HUES64 (cell line): Measurements from ENCODE around the gene KIAA0825.

ENCODE experiments used
- H3K27ac ChIP-seq: 2 replicates; pipeline ENCODE4 v1.7.0; 2013; ENCODE audit warnings: low read depth, low read length, inconsistent platforms
- H3K27me3 ChIP-seq: 2 replicates; pipeline ENCODE4 v1.6.1; 2013; ENCODE audit warnings: mild to moderate bottlenecking, low read length; ENCODE audit not compliant: insufficient read depth
- H3K36me3 ChIP-seq: 2 replicates; pipeline ENCODE4 v1.6.1; 2013; ENCODE audit warnings: mild to moderate bottlenecking, low read length; ENCODE audit not compliant: insufficient read depth
- H3K4me1 ChIP-seq: 2 replicates; pipeline ENCODE4 v1.6.1; 2013; ENCODE audit warnings: mild to moderate bottlenecking, low read length, moderate library complexity; ENCODE audit not compliant: insufficient read depth
- H3K4me3 ChIP-seq: 2 replicates; pipeline ENCODE4 v1.5.1; 2013; ENCODE audit warnings: mild to moderate bottlenecking, low read length, moderate library complexity
- H3K9ac ChIP-seq: 2 replicates; pipeline ENCODE4 v1.6.1; 2013; ENCODE audit warnings: mild to moderate bottlenecking, low read depth, low read length
- H3K9me3 ChIP-seq: 2 replicates; pipeline ENCODE4 v1.6.1; 2013; ENCODE audit warnings: low read depth, low read length; ENCODE audit not compliant: insufficient read depth
- WGBS: fragments of 150-250, 120-280 bp; methylation state at CpG from one replicate; pipeline ENCODE4 v1.1.7; 2013; ENCODE audit warnings: missing lambda C conversion rate; 5-methylcytosine and 5-hydroxymethylcytosine counted together

KIAA0825 gene

DNA sequence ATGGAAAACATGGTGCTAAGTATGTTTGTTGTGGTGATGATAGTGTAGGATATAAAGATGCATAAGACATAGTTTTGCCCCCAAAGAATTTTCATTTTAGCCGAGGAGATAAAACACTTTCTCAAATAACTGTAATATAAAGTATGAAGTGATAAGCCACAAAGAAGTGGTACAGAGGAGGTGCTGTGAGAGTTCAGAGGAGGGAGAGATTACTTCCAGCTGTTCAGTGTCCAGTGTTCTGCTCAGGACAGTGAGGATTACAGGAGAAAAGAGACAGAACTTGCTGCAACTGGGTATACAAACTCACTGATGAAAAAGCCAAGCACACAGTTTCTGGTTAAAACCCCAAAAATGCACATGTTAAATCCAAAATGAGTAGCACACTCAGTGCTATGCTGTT lies 309.3 kb downstream of the KIAA0825 start:
- H3K27ac ChIP-seq, result no peak overlapping the region
- H3K27me3 ChIP-seq, result no peaks in the 10 kb centered on the region
- peaks cover 4% of the 10 kb centered on the region; the same call in 1 of the 2 replicates for H3K4me1 ChIP-seq
- no peak overlapping the region for H3K4me3 ChIP-seq
- H3K9ac ChIP-seq, result no peak overlapping the region
- WGBS, result no CpG with 5 or more reads among the region's 1 CpG
- no peaks in the 10 kb centered on the region for H3K9me3 ChIP-seq
- peaks cover 3% of the 10 kb centered on the region; the same call in 1 of the 2 replicates for H3K36me3 ChIP-seq

DNA sequence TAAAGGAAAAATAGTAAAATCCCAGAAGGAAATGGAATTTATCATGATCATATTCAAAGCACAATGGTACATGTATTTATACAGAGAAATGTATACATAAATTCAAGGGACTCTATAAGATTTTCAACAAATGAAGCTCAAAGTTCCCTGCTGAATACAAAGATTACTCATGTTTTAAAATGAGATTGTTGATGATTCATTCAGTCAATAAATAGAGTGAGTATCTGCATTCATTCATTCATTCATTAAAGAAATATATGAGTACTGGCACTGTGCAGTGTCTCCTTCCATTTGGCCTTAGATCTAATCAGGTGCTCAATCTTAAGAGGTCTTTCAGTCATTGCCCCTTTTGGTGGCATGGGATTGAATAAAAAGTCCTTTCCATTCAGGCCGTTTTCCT lies 310.0 kb downstream of the KIAA0825 start:
- Histone ChIP-seq H3K27me3 (no peaks in the 10 kb centered on the region), H3K4me1 (peaks cover 4% of the 10 kb centered on the region; the same call in 1 of the 2 replicates), H3K9ac (no peak overlapping the region), H3K9me3 (no peaks in the 10 kb centered on the region), H3K36me3 (peaks cover 3% of the 10 kb centered on the region; the same call in 1 of the 2 replicates), H3K4me3 (no peak overlapping the region), H3K27ac (no peak overlapping the region)
- 96% methylated on average over 1 of the region's 1 CpG for WGBS

DNA sequence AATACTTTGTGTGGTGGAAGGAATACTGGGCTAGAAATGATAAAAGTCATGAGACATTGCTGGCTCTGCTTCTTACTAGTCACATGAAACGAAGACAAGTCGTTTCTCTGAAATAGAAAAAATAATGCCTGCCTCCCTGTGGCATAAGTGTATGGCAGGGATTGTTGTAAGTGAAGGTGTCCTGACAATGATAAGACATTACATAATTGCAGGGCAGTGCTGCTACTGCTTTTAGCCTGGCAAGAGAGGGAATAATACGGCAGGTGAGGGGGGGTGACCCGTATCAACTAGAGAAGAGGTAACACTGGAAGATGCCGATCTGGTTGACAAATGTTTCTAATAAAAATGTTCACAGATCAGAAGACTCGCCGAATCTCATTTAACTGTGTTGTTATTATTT lies 314.3 kb downstream of the KIAA0825 start:
- H3K4me3 ChIP-seq, result no peak overlapping the region
- H3K4me1 ChIP-seq, result no peaks in the 10 kb centered on the region; the same call in 1 of the 2 replicates
- H3K9ac ChIP-seq, result no peak overlapping the region
- no peak overlapping the region for H3K27ac ChIP-seq
- no peaks in the 10 kb centered on the region for H3K27me3 ChIP-seq
- 91% methylated on average over 7 of the region's 7 CpGs for WGBS
- no peaks in the 10 kb centered on the region for H3K9me3 ChIP-seq
- H3K36me3 ChIP-seq, result peaks cover 13% of the 10 kb centered on the region; the same call in 1 of the 2 replicates

DNA sequence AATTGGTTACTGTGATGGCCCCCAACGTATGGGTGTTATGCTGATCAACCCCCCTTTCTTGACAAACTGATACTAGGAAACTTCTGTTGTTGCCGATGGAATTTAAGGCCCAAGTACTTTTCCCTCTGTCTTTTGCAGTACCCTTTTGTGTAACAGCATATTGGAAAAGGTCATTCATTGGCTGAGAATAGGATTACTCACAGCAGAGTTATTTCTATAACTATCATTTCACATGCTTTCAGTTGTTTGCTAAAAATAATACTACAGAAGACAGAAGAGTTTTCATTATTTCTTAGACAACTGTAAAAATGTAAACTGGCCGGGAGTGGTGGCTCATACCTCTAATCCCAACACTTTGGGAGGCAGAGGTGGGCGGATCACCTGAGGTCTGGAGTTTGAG lies 329.5 kb downstream of the KIAA0825 start:
- H3K9me3 ChIP-seq, result peaks cover 5% of the 10 kb centered on the region; the same call in 1 of the 2 replicates
- H3K27ac ChIP-seq, result no peak overlapping the region
- H3K4me1 ChIP-seq, result peaks cover 8% of the 10 kb centered on the region; the same call in 1 of the 2 replicates
- no peak overlapping the region for H3K4me3 ChIP-seq
- no peaks in the 10 kb centered on the region for H3K27me3 ChIP-seq
- H3K9ac ChIP-seq, result no peak overlapping the region
- no peaks in the 10 kb centered on the region for H3K36me3 ChIP-seq
- 96% methylated on average over 4 of the region's 4 CpGs for WGBS

DNA sequence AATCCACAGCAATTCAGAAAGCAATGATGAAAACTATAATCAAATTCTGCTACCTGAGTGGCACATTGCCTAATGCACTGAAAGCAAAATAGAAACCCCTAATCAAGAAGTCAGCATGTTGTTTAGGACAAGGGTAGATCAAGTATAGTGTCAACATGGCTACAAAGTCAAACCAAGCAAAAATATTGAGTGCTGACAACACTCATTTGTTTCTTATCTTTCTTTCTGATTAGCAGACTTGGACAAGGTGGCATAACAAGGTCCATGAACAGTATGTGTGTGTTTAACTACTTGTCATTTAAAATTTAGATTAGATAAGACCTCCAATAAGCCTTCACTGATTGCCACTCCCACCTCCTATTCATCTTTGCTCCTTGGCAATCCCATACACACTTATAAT lies 332.4 kb downstream of the KIAA0825 start:
- no peaks in the 10 kb centered on the region for H3K9me3 ChIP-seq
- H3K4me1 ChIP-seq, result peaks cover 18% of the 10 kb centered on the region
- H3K36me3 ChIP-seq, result no peaks in the 10 kb centered on the region
- no peak overlapping the region for H3K27ac ChIP-seq
- no peaks in the 10 kb centered on the region for H3K27me3 ChIP-seq
- H3K9ac ChIP-seq, result no peak overlapping the region
- no peak overlapping the region for H3K4me3 ChIP-seq

DNA sequence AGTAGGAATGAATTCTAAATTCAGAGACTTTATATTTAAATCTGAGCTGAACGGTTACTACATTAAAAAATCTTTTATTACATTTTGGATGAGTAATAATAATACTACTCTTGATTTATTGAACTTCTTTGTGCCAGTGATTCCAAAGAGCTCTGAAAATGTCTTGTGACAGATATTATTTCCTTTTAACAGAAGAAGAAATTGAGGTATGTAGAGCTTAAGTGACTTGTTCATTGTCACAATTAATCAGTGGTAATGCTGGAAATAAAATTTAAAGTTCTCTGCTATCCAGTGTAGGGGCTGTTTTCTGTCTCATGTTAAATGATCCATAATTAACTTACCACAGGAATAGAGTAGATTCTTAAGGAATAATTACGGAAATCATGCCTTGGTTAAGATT lies 335.3 kb downstream of the KIAA0825 start:
- peaks cover 18% of the 10 kb centered on the region for H3K4me1 ChIP-seq
- H3K9me3 ChIP-seq, result no peaks in the 10 kb centered on the region
- no peak overlapping the region for H3K4me3 ChIP-seq
- H3K27me3 ChIP-seq, result no peaks in the 10 kb centered on the region
- no CpG with 5 or more reads among the region's 2 CpGs for WGBS
- H3K9ac ChIP-seq, result no peak overlapping the region
- no peaks in the 10 kb centered on the region for H3K36me3 ChIP-seq
- H3K27ac ChIP-seq, result no peak overlapping the region

DNA sequence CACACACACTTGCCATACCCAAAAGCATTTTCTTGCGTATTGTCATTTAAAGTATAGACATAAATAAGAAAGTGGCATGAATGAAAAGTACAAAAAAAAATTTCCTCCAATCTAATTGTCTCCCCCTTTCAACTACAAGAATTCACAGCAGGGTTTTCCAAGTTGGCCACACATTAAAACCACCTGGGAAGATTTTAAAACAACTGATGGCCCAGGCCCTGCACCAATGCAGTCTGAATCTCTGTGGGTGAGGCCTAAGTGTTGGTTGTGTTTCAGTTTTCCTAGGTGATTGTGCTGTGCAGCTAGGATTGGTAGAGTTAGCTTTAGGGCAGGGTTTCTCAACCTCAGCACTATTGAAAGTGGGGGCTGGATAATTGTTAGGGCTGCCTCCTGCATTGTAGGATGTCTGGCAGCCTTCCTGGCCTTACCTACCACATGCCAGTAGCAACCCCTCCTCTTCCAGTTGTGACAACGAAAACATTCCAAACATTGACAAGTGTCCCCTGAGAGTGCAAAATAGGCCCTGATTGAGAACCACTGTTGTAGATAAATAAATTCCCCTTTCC lies 337.1 kb downstream of the KIAA0825 start:
- no peaks in the 10 kb centered on the region; the same call in 1 of the 2 replicates for H3K36me3 ChIP-seq
- H3K4me1 ChIP-seq, result peaks cover 22% of the 10 kb centered on the region
- WGBS, result 72% methylated on average over 1 of the region's 2 CpGs
- H3K9ac ChIP-seq, result no peak overlapping the region
- no peaks in the 10 kb centered on the region for H3K9me3 ChIP-seq
- H3K4me3 ChIP-seq, result no peak overlapping the region
- 0 out of 2 replicates have a peak overlapping the region, but pooled peaks have one; percentile 12 for H3K27ac ChIP-seq
- no peaks in the 10 kb centered on the region for H3K27me3 ChIP-seq

DNA sequence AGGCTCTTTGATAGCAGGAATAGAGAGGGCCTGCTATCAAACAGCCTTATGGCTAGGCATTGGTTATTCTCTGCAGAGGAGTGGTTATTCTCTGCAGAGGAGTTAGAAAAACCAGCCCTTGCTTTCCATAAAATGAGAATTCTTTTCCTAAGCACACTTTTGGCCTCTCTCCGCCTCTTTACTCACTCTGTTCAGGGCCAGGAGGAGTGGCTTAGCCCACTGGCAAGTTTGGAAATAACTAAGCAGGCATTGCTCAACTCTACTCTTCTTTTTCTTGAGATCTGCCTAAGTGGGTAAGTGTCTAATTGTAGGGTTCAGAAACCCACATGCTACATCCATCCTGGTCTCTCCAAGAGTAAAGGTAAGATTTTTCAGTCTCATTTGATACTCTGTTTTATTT lies 341.7 kb downstream of the KIAA0825 start:
- Histone ChIP-seq H3K4me3 (no peak overlapping the region), H3K27ac (no peak overlapping the region), H3K9ac (no peak overlapping the region), H3K27me3 (no peaks in the 10 kb centered on the region), H3K9me3 (no peaks in the 10 kb centered on the region), H3K36me3 (no peaks in the 10 kb centered on the region; the same call in 1 of the 2 replicates), H3K4me1 (peaks cover 12% of the 10 kb centered on the region)
- 88% methylated on average over 1 of the region's 1 CpG for WGBS

DNA sequence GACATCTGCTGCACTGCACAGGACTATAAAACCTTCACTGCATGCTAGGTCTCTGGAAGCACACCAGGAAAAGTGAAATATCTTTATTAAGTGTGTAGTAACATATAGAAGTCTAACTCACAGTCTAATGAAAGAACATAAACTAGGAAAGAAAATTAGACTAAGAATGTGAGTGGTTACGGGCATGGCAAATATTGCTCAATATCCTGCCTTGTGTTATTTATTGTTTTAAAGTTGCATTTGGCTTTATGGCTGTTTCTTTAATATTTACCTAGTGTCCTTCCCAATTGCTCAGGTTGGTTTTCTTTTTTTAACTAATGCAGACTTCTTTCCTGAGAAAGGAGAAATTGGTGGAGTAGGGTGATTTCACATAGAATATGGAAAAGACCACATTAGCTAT lies 342.4 kb downstream of the KIAA0825 start:
- Histone ChIP-seq H3K27ac (no peak overlapping the region), H3K4me1 (peaks cover 5% of the 10 kb centered on the region; the same call in 1 of the 2 replicates), H3K27me3 (no peaks in the 10 kb centered on the region), H3K9ac (no peak overlapping the region), H3K4me3 (no peak overlapping the region), H3K36me3 (no peaks in the 10 kb centered on the region; the same call in 1 of the 2 replicates), H3K9me3 (no peaks in the 10 kb centered on the region)
- 87% methylated on average over 1 of the region's 1 CpG for WGBS

DNA sequence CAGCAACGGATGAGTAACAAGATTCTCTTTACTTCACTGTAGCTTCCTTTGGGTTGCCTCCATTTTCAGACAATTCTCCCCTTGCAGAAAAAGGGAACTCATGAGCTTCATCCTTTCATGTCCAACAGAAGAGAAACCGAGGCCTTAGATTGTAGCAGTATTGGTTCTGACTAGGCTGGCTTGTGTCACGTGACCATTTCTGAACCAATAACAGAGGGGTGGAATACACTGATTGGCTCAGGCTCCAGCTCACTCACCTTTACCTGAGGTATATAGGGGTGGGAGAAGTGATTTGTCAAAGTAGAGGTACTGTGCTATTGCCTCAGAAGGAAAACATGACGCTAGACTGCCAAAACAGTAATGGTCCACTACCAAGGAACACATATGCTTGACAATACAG lies 343.7 kb downstream of the KIAA0825 start:
- 88% methylated on average over 4 of the region's 4 CpGs for WGBS
- no peak overlapping the region for H3K4me3 ChIP-seq
- no peaks in the 10 kb centered on the region for H3K9me3 ChIP-seq
- H3K9ac ChIP-seq, result no peak overlapping the region
- H3K4me1 ChIP-seq, result 0 out of 2 replicates have a peak, but pooled peaks cover 4% of the 10 kb centered on the region
- no peaks in the 10 kb centered on the region for H3K27me3 ChIP-seq
- H3K27ac ChIP-seq, result no peak overlapping the region
- no peaks in the 10 kb centered on the region; the same call in 1 of the 2 replicates for H3K36me3 ChIP-seq

DNA sequence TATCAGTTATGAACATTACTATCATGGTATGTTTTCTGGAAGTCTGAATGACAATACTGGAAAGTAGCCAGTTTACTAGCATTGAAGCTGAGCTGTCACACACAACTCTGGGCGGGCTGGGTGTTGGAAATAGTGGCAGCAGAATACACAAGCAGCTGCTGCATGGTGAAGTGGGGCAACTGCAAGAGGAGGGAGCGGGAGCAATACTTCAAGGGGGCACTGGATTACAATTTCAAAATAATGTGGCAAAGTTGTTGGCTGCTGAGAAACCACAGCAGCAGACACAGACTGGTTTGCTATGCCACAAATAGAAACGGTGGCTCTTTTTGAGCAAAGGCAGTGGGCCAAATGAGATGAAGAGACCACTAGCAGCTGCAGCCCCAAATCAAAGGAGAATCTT lies 350.2 kb downstream of the KIAA0825 start:
- WGBS, result 89% methylated on average over 3 of the region's 3 CpGs
- Histone ChIP-seq H3K27me3 (no peaks in the 10 kb centered on the region), H3K4me1 (peaks cover 9% of the 10 kb centered on the region), H3K36me3 (no peaks in the 10 kb centered on the region), H3K27ac (no peak overlapping the region), H3K4me3 (no peak overlapping the region), H3K9me3 (no peaks in the 10 kb centered on the region), H3K9ac (no peak overlapping the region)
